ENCODE results near the gene LDHD. TPM values are rescaled to one million over a fixed set of nuclear protein-coding genes. Genes with fewer than 3 reads are reported as not detected.

The LDHD gene
- total and polyA plus RNA-seq, 2 of the 13 experiments (the other 11 are each of a cell fraction or from before 2014, with no cell fraction given), result 9.1 to 9.8 TPM

DNA sequence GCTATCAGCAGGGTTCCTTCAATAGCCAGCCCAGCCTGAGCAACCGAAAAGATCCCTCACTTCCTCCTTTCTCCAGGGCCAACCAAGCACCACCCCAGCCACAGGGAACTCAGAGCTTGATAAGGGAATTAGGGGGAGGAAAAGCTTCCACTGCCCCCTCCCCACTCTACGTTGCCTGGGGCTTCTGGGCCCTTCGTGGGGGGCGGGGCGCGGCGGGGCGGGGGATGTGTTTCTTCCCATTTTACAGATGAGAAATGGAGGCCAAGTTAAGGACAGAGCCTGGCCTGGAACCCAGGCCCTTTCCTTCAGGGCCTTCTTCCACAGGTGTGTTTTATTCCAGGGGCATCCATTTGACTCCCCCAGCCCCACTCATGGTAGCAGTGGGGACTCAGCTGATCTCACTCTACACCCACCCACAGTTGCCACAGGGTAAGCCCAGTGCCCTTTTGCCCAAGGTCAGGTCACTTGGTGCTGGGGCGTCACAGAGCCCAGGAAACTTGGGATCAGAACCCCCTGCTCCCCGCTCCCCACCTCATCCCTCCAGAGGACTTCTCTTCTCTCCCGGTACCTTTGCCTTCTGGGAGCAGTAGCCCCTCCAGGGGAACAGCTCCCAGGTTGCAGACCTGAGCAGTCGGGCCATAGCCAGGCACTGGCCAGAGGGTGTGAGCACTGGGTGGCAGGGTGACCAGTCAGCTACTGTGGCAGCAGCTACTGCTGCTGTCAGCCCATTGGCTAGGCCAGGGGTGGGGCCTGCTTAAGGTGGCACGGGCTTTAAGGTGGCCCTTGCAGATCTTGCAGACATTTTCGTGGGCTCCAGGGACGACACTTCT, at the start of gene LDHD (continued):
- 0 out of 2 replicates have a peak, but pooled peaks have one; percentile 51 for TF ChIP-seq ZNF136 (CRISPR knock-in tag; IDR thresholded peaks at IDR 0.05; ENCODE audit: low read depth)
- peak; percentile 35; the same call in 1 of the 2 replicates for TF ChIP-seq HNF4A (CRISPR knock-in tag; IDR thresholded peaks at IDR 0.05)
- TF ChIP-seq ZBTB42 (CRISPR knock-in tag; IDR thresholded peaks at IDR 0.05), result no peak
- TF ChIP-seq, protein P1, sequence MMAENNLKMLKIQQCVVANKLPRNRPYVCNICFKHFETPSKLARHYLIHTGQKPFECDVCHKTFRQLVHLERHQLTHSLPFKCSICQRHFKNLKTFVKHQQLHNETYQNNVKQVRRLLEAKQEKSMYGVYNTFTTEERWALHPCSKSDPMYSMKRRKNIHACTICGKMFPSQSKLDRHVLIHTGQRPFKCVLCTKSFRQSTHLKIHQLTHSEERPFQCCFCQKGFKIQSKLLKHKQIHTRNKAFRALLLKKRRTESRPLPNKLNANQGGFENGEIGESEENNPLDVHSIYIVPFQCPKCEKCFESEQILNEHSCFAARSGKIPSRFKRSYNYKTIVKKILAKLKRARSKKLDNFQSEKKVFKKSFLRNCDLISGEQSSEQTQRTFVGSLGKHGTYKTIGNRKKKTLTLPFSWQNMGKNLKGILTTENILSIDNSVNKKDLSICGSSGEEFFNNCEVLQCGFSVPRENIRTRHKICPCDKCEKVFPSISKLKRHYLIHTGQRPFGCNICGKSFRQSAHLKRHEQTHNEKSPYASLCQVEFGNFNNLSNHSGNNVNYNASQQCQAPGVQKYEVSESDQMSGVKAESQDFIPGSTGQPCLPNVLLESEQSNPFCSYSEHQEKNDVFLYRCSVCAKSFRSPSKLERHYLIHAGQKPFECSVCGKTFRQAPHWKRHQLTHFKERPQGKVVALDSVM (CRISPR knock-in tag; IDR thresholded peaks at IDR 0.05), result no peak; the same call in 1 of the 2 replicates
- TF ChIP-seq ZSCAN31 (CRISPR knock-in tag; IDR thresholded peaks at IDR 0.05; ENCODE audit: low read depth), result no peak
- TF ChIP-seq, protein P2, sequence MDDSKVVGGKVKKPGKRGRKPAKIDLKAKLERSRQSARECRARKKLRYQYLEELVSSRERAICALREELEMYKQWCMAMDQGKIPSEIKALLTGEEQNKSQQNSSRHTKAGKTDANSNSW (CRISPR knock-in tag; IDR thresholded peaks at IDR 0.05; ENCODE audit: borderline replicate concordance), result 0 out of 2 replicates have a peak, but pooled peaks have one; percentile 52
- TF ChIP-seq NCOA2 (CRISPR knock-in tag; IDR thresholded peaks at IDR 0.05), result peak; percentile 62; the same call in 1 of the 2 replicates
- TF ChIP-seq CHD2 (IDR thresholded peaks at IDR 0.05; ENCODE audit: low read depth, low read length), result no peak; the same call in 1 of the 2 replicates
- no peak for TF ChIP-seq PAF1 (CRISPR knock-in tag; IDR thresholded peaks at IDR 0.05)
- TF ChIP-seq HNF4G (IDR thresholded peaks at IDR 0.05; ENCODE audit: borderline replicate concordance, low read depth, low read length), result no peak; the same call in 1 of the 2 replicates
- no peak for TF ChIP-seq HNF4G (CRISPR knock-in tag; IDR thresholded peaks at IDR 0.05; ENCODE audit: borderline replicate concordance, low read depth)
- peak; percentile 59; the same call in 1 of the 2 replicates for TF ChIP-seq ZNF263 (CRISPR knock-in tag; IDR thresholded peaks at IDR 0.05)
- no peak for TF ChIP-seq FOXJ3 (CRISPR knock-in tag; IDR thresholded peaks at IDR 0.05; ENCODE audit: borderline replicate concordance)
- TF ChIP-seq ZNF17 (CRISPR knock-in tag; IDR thresholded peaks at IDR 0.05), result no peak
- 0 out of 2 replicates have a peak, but pooled peaks have one; percentile 15 for TF ChIP-seq ZKSCAN5 (CRISPR knock-in tag; IDR thresholded peaks at IDR 0.05)
- TF ChIP-seq, protein P3, sequence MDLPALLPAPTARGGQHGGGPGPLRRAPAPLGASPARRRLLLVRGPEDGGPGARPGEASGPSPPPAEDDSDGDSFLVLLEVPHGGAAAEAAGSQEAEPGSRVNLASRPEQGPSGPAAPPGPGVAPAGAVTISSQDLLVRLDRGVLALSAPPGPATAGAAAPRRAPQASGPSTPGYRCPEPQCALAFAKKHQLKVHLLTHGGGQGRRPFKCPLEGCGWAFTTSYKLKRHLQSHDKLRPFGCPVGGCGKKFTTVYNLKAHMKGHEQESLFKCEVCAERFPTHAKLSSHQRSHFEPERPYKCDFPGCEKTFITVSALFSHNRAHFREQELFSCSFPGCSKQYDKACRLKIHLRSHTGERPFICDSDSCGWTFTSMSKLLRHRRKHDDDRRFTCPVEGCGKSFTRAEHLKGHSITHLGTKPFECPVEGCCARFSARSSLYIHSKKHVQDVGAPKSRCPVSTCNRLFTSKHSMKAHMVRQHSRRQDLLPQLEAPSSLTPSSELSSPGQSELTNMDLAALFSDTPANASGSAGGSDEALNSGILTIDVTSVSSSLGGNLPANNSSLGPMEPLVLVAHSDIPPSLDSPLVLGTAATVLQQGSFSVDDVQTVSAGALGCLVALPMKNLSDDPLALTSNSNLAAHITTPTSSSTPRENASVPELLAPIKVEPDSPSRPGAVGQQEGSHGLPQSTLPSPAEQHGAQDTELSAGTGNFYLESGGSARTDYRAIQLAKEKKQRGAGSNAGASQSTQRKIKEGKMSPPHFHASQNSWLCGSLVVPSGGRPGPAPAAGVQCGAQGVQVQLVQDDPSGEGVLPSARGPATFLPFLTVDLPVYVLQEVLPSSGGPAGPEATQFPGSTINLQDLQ (CRISPR knock-in tag; IDR thresholded peaks at IDR 0.05), result no peak
- no peak; the same call in 1 of the 2 replicates for TF ChIP-seq MEIS1 (CRISPR knock-in tag; IDR thresholded peaks at IDR 0.05; ENCODE audit: borderline replicate concordance)
- TF ChIP-seq, protein P4, sequence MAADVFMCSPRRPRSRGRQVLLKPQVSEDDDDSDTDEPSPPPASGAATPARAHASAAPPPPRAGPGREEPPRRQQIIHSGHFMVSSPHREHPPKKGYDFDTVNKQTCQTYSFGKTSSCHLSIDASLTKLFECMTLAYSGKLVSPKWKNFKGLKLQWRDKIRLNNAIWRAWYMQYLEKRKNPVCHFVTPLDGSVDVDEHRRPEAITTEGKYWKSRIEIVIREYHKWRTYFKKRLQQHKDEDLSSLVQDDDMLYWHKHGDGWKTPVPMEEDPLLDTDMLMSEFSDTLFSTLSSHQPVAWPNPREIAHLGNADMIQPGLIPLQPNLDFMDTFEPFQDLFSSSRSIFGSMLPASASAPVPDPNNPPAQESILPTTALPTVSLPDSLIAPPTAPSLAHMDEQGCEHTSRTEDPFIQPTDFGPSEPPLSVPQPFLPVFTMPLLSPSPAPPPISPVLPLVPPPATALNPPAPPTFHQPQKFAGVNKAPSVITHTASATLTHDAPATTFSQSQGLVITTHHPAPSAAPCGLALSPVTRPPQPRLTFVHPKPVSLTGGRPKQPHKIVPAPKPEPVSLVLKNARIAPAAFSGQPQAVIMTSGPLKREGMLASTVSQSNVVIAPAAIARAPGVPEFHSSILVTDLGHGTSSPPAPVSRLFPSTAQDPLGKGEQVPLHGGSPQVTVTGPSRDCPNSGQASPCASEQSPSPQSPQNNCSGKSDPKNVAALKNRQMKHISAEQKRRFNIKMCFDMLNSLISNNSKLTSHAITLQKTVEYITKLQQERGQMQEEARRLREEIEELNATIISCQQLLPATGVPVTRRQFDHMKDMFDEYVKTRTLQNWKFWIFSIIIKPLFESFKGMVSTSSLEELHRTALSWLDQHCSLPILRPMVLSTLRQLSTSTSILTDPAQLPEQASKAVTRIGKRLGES (CRISPR knock-in tag; IDR thresholded peaks at IDR 0.05; ENCODE audit: borderline replicate concordance), result no peak
- TF ChIP-seq, protein P5, sequence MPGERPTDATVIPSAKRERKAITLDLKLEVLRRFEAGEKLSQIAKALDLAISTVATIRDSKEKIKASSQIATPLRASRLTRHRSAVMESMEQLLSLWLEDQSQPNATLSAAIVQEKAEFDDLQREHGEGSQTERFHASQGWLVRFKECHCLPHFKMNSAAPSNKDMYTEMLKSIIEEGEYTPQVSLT (CRISPR knock-in tag; IDR thresholded peaks at IDR 0.05; ENCODE audit: borderline replicate concordance, low read depth), result no peak
- no peak for TF ChIP-seq CENPX (CRISPR knock-in tag; IDR thresholded peaks at IDR 0.05)
- no peak for TF ChIP-seq ZFP62 (CRISPR knock-in tag; IDR thresholded peaks at IDR 0.05)
